HUES64 (cell line): Measurements from ENCODE around the gene PLEKHB2.

Experiments
- H3K27ac ChIP-seq: 2 replicates; pipeline ENCODE4 v1.7.0; 2013; ENCODE audit warnings: low read depth, low read length, inconsistent platforms
- H3K27me3 ChIP-seq: 2 replicates; pipeline ENCODE4 v1.6.1; 2013; ENCODE audit warnings: mild to moderate bottlenecking, low read length; ENCODE audit not compliant: insufficient read depth
- H3K36me3 ChIP-seq: 2 replicates; pipeline ENCODE4 v1.6.1; 2013; ENCODE audit warnings: mild to moderate bottlenecking, low read length; ENCODE audit not compliant: insufficient read depth
- H3K4me1 ChIP-seq: 2 replicates; pipeline ENCODE4 v1.6.1; 2013; ENCODE audit warnings: mild to moderate bottlenecking, low read length, moderate library complexity; ENCODE audit not compliant: insufficient read depth
- H3K4me3 ChIP-seq: 2 replicates; pipeline ENCODE4 v1.5.1; 2013; ENCODE audit warnings: mild to moderate bottlenecking, low read length, moderate library complexity
- H3K9ac ChIP-seq: 2 replicates; pipeline ENCODE4 v1.6.1; 2013; ENCODE audit warnings: mild to moderate bottlenecking, low read depth, low read length
- H3K9me3 ChIP-seq: 2 replicates; pipeline ENCODE4 v1.6.1; 2013; ENCODE audit warnings: low read depth, low read length; ENCODE audit not compliant: insufficient read depth
- WGBS: fragments of 150-250, 120-280 bp; methylation state at CpG from one replicate; pipeline ENCODE4 v1.1.7; 2013; ENCODE audit warnings: missing lambda C conversion rate; 5-methylcytosine and 5-hydroxymethylcytosine counted together

Gene PLEKHB2

DNA sequence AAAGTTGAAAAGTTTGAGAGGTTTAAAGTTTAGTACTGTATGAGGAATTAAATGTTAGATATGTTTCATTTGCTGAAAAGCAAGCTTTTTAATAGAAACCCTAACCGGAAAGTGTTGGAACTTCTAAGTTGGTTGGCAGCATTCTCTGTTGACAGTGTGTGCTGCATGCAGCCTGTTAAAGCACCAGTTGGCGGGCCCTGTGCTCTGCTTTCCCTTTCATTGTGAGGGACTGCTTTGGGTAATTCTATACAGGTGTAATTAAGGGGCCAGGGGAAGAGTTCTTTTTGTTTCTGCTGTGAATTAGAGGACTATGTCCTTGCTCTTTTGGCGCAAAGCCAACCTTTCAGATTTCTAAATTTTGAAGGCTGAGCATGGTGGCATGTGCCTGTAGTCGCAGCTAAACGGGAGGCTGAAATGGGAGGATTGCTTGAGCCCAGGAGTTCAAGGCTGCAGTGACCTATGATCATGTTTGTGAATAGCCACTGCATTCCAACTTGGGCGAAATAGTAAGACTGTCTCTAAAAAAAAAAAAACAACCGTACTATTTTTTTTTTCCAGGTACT, 20.1 kb downstream of the PLEKHB2 start:
- Histone ChIP-seq H3K4me3 (no peak overlapping the region), H3K9me3 (no peaks in the 10 kb centered on the region), H3K9ac (no peak overlapping the region), H3K27me3 (no peaks in the 10 kb centered on the region), H3K36me3 (peaks cover 59% of the 10 kb centered on the region), H3K4me1 (no peaks in the 10 kb centered on the region), H3K27ac (no peak overlapping the region)
- 96% methylated on average over 7 of the region's 7 CpGs for WGBS

DNA sequence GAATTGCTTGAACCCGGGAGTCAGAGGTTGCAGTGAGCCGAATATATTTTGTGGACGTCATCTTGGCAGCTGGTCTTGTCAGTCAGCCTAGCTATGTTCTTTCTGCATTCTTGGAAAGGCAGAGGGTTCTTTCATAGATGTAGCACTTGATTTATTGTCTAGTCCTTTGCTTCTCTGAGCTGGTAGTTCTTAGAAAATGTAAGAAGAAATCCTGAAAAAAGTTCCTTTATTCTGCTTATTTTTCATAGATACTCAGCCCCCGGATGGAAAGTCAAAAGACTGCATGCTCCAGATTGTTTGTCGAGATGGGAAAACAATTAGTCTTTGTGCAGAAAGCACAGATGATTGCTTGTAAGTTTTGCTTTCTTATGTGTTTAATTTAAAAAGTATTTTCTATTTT, 21.3 kb downstream of the PLEKHB2 start:
- Histone ChIP-seq H3K9ac (no peak overlapping the region), H3K27ac (no peak overlapping the region), H3K4me3 (no peak overlapping the region), H3K9me3 (no peaks in the 10 kb centered on the region), H3K4me1 (no peaks in the 10 kb centered on the region), H3K36me3 (peaks cover 69% of the 10 kb centered on the region), H3K27me3 (no peaks in the 10 kb centered on the region)
- WGBS, result 96% methylated on average over 5 of the region's 5 CpGs

DNA sequence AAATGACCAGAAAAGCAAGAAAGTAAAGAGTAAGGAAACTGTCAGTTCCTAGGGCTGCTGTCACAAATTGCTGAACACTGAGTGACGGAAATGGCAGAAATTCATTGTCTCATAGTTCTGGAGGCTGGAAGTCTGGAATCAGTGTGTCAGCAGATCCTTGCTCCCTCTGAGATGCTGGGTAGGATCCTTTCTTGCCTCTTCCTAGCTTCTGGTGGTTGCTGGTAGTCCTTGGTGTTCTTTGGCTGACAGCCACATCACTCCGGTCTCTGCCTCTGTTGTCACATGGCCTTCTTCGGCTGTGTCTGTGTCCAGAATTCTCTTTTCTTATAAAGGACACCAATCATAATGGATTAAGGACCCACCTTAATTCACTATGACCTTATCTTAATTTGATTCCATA, 21.9 kb downstream of the PLEKHB2 start:
- Histone ChIP-seq H3K4me3 (no peak overlapping the region), H3K9me3 (no peaks in the 10 kb centered on the region), H3K4me1 (no peaks in the 10 kb centered on the region), H3K36me3 (peaks cover 72% of the 10 kb centered on the region), H3K27ac (no peak overlapping the region), H3K27me3 (no peaks in the 10 kb centered on the region), H3K9ac (no peak overlapping the region)
- 97% methylated on average over 3 of the region's 3 CpGs for WGBS

DNA sequence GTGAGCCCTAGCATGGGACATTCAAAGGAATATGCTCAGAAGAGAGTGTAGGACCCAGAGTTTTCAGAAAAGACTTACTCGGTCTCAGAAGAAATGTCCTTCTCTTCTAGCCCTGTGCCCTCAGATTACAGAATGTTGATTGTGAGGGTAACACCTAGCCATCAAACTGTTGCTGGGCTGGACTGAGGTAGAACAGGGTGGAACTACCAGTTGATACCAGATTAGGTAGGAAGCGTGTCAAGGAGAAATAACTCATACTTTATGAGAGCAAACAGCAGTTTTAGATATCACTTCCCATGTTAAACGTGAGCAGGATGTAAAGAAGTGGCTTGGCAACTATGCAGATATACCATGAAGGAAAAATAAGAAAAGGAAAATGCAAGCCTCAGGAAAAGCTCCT, 22.8 kb downstream of the PLEKHB2 start:
- H3K27me3 ChIP-seq, result no peaks in the 10 kb centered on the region
- H3K36me3 ChIP-seq, result peaks cover 75% of the 10 kb centered on the region
- H3K9ac ChIP-seq, result no peak overlapping the region
- H3K4me3 ChIP-seq, result no peak overlapping the region
- H3K27ac ChIP-seq, result no peak overlapping the region
- H3K9me3 ChIP-seq, result no peaks in the 10 kb centered on the region
- no peaks in the 10 kb centered on the region for H3K4me1 ChIP-seq
- WGBS, result 95% methylated on average over 3 of the region's 3 CpGs

DNA sequence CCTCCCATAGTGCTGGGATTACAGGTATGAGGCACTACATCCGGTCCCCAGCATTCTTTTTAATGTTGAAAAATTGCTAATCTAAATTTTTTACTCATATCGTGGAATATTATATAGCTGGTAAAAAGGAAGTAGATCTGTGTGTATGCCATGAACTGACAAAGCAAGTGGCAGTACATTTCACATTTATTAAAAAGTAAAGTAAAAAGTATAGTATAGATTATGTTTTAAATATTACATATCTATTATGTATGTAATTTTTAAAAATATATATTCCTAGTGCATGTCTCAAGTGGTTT, 25.1 kb downstream of the PLEKHB2 start:
- no peak overlapping the region for H3K9ac ChIP-seq
- no peak overlapping the region for H3K4me3 ChIP-seq
- H3K27me3 ChIP-seq, result no peaks in the 10 kb centered on the region
- 80% methylated on average over 1 of the region's 2 CpGs for WGBS
- no peaks in the 10 kb centered on the region for H3K9me3 ChIP-seq
- no peaks in the 10 kb centered on the region for H3K4me1 ChIP-seq
- H3K36me3 ChIP-seq, result peaks cover 81% of the 10 kb centered on the region
- H3K27ac ChIP-seq, result no peak overlapping the region

DNA sequence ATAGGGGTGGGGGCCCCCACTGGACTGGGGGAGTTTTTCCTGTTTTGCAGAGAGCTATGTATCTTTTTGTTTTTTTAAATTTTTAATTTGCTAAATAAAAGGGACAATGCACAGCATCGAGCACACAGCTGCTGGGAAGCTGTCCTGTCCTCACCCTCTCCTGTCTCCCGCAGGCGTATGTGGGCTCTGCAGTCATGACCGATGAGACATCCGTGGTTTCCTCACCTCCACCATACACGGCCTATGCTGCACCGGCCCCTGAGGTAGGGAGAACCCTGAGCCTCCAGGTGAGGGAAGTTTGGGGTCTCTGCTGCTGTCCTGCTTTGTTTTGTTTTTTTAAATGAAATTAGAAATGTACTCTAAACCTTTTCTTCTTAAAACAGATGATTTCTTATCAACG, 27.6 kb downstream of the PLEKHB2 start:
- H3K27ac ChIP-seq, result no peak overlapping the region
- no peak overlapping the region for H3K9ac ChIP-seq
- H3K36me3 ChIP-seq, result peaks cover 66% of the 10 kb centered on the region
- no peaks in the 10 kb centered on the region for H3K4me1 ChIP-seq
- H3K9me3 ChIP-seq, result no peaks in the 10 kb centered on the region
- H3K27me3 ChIP-seq, result no peaks in the 10 kb centered on the region
- H3K4me3 ChIP-seq, result no peak overlapping the region
- 96% methylated on average over 7 of the region's 8 CpGs for WGBS

DNA sequence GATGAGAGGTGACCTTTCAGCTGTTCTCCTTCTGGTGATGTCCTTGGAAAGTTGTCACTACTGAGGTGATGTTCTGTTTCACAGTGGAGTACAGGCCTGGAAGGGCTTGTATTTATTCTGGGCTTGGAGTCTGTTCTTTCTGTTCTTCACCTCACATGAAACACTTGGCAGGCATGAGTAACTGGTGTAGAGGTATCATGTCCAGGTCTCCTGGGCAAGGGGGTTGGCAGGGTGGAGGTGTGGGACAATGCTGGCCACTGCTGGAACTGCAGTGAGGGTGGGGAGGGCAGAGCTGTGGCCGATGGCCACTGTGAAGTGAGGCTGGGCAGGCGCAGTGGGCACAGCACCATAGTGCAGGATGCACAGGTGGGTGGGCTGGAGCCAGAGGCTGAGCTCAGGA, 35.4 kb downstream of the PLEKHB2 start:
- H3K9ac ChIP-seq, result no peak overlapping the region
- H3K27ac ChIP-seq, result no peak overlapping the region
- H3K36me3 ChIP-seq, result peaks cover 69% of the 10 kb centered on the region
- no peaks in the 10 kb centered on the region for H3K9me3 ChIP-seq
- no peaks in the 10 kb centered on the region for H3K27me3 ChIP-seq
- H3K4me1 ChIP-seq, result no peaks in the 10 kb centered on the region
- no peak overlapping the region for H3K4me3 ChIP-seq
- WGBS, result 90% methylated on average over 2 of the region's 2 CpGs

DNA sequence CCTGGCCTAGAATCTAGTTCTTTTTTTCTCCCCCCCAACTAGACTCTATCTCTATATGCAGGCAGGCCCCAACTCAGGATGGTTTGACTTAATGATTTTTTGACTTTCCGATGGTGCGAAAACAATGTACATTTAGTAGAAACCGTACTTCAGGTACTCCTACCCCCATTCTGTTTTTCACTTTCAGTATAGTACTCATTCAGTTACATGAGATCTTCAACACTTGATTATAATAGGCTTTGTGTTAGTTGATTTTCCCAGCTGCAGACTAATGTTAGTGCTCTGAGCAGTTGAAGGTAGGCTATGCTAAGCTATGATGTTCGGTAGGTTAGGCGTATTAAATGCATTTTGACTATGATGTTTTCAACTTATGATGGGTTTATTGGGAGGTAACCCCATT, 37.7 kb downstream of the PLEKHB2 start:
- H3K4me1 ChIP-seq, result no peaks in the 10 kb centered on the region
- H3K9me3 ChIP-seq, result no peaks in the 10 kb centered on the region
- H3K4me3 ChIP-seq, result no peak overlapping the region
- H3K27me3 ChIP-seq, result no peaks in the 10 kb centered on the region
- peaks cover 80% of the 10 kb centered on the region for H3K36me3 ChIP-seq
- 98% methylated on average over 5 of the region's 5 CpGs for whole genome bisulfite sequencing
- no peak overlapping the region for H3K9ac ChIP-seq
- no peak overlapping the region for H3K27ac ChIP-seq

DNA sequence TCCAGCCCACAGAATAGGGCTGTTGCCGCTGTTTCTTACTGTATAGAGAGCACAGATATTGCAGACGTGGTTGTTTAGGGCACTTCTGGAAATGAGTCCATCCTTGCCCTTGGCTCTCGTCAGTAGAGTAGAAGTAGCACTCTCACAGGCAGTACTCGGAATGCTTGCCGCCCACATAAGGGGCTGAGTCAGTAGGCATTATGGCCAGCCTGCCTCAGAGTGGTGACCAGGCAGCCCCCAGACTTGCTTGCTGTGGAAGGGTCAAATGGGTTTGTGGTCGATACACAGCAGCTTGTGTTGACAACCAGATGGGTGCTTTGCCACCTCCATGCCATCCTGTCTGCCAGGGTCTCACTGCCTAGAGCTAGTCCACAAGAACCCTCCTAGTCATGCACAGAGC, 38.7 kb downstream of the PLEKHB2 start:
- Histone ChIP-seq H3K9me3 (no peaks in the 10 kb centered on the region), H3K27ac (no peak overlapping the region), H3K9ac (no peak overlapping the region), H3K27me3 (no peaks in the 10 kb centered on the region), H3K4me1 (no peaks in the 10 kb centered on the region), H3K4me3 (no peak overlapping the region), H3K36me3 (peaks cover 90% of the 10 kb centered on the region)
- 95% methylated on average over 6 of the region's 6 CpGs for WGBS

DNA sequence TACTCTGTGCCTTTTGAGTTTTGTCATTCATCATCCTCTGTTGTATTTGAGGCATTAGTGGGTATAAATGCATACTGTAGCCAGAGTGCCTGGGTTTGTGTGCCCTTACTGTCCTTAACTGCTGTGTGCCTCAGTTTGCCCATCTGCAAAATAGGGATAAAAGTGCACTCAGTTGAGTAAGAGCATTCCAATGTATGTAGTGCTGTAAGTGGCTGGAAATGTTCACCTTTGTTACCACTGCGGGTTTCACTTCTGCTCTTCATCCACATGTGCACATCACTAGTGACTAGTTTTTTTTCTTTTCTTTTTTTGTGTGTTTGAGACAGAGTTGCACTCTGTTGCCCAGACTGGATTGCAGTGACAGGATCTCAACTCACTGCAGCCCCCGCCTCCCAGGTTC, 39.9 kb downstream of the PLEKHB2 start:
- WGBS, result 99% methylated on average over 2 of the region's 2 CpGs

DNA sequence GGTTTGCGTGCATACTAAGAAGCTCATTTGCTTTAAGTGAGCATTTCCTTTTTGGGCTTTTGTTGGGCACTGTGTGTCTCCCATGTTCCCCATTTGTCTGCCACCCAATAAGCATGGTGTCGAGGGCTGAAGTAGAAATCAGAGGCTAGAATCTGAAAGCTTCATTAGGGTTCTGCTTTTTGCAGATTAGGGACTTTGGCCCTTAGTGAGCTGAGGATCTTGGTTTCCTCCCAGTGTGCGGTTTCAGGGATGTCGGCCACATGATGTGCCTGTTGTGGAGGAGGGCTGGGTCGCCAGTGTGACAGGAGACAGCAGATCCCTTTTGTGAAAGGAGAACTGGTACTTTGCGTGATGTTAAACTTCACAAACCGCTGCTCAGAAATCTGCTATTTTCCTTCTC, 41.1 kb downstream of the PLEKHB2 start:
- Histone ChIP-seq H3K27me3 (no peaks in the 10 kb centered on the region), H3K9ac (no peak overlapping the region), H3K27ac (no peak overlapping the region), H3K36me3 (peaks cover 86% of the 10 kb centered on the region), H3K4me1 (no peaks in the 10 kb centered on the region), H3K9me3 (no peaks in the 10 kb centered on the region), H3K4me3 (no peak overlapping the region)
- WGBS, result 95% methylated on average over 7 of the region's 7 CpGs

More for the DNA sequence above, 39.9 kb downstream of the PLEKHB2 start:
- H3K36me3 ChIP-seq, result peaks cover 93% of the 10 kb centered on the region
- no peaks in the 10 kb centered on the region for H3K9me3 ChIP-seq
- no peak overlapping the region for H3K4me3 ChIP-seq
- H3K27me3 ChIP-seq, result no peaks in the 10 kb centered on the region
- H3K27ac ChIP-seq, result no peak overlapping the region
- no peak overlapping the region for H3K9ac ChIP-seq
- no peaks in the 10 kb centered on the region for H3K4me1 ChIP-seq

DNA sequence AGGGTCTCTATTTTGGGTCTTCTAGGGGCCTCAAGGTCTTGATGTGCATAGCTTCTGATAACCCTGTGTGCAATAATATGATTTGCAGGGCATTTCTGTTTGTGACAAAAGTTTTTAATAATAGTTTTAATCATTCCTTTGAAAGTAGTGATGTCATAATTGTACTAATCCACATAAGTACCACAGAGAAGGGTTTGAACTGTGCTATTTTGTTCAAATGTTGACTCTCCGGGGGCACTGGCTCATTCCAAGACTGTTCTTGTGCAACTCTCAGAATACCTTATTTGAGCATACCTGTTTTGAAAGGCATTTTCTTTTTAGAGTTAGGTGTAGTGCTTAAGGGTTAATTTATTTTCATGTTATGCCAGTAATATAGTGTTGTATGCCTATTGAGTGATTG, 41.6 kb downstream of the PLEKHB2 start:
- Histone ChIP-seq H3K36me3 (peaks cover 82% of the 10 kb centered on the region), H3K4me1 (no peaks in the 10 kb centered on the region), H3K9ac (no peak overlapping the region), H3K27ac (no peak overlapping the region), H3K9me3 (no peaks in the 10 kb centered on the region), H3K27me3 (no peaks in the 10 kb centered on the region), H3K4me3 (no peak overlapping the region)
- 94% methylated on average over 1 of the region's 1 CpG for WGBS
